A673 (cell line): Measurements from ENCODE around the gene TMEM255B.

ENCODE experiments used
- CTCF ChIP-seq: fragments of 300-800, 200-600 bp; sonication (generic); conservative IDR thresholded peaks from 2 replicates; pipeline ENCODE4 v1.5.1; 2017; ENCODE audit warnings: low read depth, mild to moderate bottlenecking, antibody characterized with exemption, low read length, moderate library complexity, mixed read lengths
- EZH2 ChIP-seq: fragments of 200-600 bp; sonication (generic); IDR thresholded peaks from 2 replicates; pipeline ENCODE4 v1.6.1; 2017; ENCODE audit warnings: borderline replicate concordance, low read depth, mild to moderate bottlenecking, mixed read lengths, antibody characterized with exemption, low read length; ENCODE audit not compliant: poor library complexity, severe bottlenecking

- TF ChIP-seq EZH2 (no peak), CTCF (no peak)
These were observed 8.2 kb upstream of the TMEM255B start for GRCh38 chr13:113750554-113751399.
